Central memory CD4-positive, alpha-beta T cell (primary cell): ENCODE data around the gene TFAP2E.
"Not testable (repeated sequence)": the region's sequence is repeated elsewhere in the genome, so short reads cannot be mapped to it uniquely, and the experiment has no call there.

ENCODE experiments used
- DNase-seq: peaks from one replicate; pipeline ENCODE4 v3.0.0; 2022

TFAP2E gene

DNA sequence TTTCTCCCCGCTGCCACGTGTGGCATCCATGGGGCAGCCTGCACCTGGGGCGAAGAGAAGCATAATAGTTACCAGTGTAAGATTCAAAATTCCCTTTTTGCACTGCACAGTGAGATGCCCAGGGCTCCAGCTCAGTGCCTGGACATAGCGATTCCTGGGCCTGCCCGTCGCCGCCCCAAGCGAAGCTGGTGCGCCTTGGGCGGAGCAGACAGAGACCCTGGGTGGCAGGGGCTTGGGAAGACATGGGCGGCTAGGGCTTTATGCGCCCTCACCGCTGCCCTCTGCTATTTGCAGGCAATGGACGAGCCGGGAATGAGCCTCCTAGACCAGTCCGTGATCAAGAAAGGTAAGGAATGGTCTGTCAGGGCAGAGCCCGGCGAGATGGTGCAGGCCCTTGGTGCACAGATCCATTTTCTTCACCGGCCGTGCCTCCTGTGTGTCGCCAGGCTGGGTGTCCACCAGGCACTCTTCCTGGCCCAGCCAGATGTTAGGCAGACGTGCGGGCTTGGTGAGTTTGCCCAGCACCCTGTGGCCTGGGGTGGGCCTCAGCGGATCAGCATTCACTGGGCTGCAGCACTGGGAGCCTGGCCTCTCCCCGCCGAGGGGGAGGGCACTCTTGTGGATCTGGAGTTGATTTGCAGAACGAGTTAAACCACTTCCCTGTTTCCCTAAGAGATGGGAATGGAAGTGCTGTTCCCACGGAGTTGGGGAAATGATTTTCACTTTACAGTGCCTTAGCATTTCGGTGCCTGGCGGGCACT, 1.7 kb downstream of the TFAP2E start:
- no peak for DNase-seq

DNA sequence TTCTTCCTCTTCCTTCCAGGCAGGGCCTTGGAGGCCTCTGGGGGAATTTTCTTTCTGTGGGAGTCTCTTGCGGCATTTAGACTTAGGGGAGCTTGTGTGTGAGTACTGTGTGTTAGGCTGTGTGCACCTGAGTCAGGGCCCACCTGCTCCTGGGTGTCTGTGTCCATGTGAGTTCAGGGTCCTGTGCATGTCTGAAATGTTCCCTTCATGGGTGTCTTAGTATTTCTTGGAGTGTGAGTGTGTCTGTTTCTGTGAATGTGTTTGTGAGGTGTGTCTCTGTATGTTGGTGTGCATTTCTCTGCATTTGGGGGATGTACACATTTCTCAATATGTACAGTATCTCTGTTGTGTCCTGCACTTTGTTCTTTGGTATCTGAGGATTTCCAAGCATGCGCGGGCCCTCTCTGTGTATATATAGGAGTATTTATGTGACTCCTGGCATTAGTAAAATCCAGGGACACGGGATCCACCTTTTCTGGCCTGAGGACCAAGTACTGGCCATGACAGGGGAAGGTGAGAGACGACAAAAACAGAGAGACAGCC, 2.4 kb downstream of the TFAP2E start:
- DNase-seq, result no peak

DNA sequence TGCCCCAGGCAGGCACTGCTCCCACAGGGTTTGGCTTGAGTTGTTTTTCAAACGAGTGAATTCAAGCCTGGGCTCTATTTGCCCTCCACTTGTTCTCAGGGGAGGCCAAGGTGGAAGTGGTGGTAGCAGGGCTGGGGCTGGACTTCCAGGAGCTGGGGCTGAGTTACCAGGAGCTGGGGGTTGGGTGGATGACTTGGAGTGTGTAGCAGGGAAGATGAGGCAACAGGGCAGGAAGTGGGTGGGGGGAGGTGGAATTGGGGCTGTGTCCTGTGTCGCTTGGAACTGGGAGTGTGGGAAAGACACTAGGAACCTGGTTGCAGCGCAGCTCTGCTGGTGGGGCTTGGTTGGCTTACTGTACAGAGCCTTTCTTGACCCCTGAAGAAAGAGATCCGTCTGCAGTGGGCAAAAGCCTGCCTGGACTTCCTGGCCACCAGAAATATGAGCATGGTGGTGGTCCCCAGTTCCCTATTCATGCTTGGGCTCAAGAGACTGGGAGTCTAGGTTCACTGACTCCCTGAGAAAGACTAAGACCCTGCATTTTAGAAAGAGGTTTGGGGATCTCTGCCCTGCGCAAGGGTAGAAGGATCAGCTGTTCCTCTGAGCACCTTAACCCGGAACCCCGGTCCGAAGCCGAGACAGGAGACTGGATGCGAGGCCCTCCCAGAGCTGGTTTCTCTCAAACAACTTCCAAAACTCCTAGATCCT, 3.1 kb downstream of the TFAP2E start:
- DNase-seq, result no peak

DNA sequence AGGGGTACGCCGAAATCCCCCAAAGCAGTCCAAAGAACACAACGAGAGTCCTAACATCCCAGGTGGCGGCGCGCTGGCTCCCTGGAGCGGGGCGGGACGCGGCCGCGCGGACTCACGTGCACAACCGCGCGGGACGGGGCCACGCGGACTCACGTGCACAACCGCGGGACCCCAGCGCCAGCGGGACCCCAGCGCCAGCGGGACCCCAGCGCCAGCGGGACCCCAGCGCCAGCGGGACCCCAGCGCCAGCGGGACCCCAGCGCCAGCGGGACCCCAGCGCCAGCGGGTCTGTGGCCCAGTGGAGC, 3.6 kb downstream of the TFAP2E start:
- not testable (repeated sequence) for DNase-seq

DNA sequence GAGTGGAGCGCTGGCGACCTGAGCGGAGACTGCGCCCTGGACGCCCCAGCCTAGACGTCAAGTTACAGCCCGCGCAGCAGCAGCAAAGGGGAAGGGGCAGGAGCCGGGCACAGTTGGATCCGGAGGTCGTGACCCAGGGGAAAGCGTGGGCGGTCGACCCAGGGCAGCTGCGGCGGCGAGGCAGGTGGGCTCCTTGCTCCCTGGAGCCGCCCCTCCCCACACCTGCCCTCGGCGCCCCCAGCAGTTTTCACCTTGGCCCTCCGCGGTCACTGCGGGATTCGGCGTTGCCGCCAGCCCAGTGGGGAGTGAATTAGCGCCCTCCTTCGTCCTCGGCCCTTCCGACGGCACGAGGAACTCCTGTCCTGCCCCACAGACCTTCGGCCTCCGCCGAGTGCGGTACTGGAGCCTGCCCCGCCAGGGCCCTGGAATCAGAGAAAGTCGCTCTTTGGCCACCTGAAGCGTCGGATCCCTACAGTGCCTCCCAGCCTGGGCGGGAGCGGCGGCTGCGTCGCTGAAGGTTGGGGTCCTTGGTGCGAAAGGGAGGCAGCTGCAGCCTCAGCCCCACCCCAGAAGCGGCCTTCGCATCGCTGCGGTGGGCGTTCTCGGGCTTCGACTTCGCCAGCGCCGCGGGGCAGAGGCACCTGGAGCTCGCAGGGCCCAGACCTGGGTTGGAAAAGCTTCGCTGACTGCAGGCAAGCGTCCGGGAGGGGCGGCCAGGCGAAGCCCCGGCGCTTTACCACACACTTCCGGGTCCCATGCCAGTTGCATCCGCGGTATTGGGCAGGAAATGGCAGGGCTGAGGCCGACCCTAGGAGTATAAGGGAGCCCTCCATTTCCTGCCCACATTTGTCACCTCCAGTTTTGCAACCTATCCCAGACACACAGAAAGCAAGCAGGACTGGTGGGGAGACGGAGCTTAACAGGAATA, 4.2 kb downstream of the TFAP2E start:
- peak; percentile 67 for DNase-seq

DNA sequence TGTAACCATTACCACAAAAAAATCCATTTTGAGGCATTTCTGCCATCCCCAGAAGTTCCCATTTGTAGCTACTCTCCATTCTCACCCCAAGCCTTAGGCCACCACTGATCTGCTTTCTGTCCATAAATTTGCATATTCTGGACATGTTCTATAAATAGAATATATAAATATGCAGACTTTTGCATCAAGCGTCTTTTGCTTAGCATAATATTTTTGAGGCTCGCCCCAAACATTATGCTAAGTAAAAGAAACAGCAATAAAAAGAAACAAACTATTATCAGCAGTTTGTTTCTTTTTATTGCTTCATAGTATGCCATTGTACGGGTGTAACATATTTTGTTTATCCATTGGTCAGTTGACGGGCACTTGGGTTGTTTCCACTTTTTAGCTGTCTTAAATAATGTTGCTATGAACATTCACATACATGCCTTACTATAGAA, 7.9 kb downstream of the TFAP2E start:
- no peak for DNase-seq

DNA sequence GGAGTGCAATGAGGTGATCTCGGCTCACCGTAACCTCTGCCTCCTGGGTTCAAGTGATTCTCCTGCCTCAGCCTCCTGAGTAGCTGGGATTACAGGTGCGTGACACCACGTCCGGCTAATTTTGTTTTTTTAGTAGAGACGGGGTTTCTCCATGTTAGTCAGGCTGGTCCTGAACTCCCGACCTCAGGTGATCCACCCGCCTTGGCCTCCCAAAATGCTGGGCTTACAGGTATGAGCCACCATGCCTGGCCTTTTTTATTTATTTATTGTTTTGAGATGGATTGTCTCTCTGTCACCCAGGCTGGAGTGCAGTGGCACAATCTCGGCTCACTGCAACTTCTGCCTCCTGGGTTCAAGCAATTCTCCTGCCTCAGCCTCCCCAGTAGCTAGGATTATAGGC, 8.5 kb downstream of the TFAP2E start:
- not testable (repeated sequence) for DNase-seq

DNA sequence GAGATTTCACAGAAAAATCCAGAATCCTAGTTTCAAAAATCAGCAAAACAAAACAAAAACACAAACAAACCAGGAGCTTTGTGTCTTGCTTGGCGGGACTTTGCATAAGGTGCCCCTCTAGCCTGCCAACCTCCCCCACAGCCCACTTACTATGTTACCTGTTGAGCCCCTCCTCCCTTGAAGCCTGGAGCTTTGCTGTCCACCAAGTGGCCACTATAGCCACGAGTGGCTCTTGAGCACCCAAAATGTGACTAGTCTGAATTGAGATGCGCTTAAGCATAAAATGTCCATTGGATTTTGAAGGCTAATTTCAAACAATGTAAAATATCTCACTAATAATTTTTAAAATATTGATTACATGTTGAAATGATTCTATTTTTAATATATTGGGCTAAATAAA, 12.2 kb downstream of the TFAP2E start:
- DNase-seq, result no peak

DNA sequence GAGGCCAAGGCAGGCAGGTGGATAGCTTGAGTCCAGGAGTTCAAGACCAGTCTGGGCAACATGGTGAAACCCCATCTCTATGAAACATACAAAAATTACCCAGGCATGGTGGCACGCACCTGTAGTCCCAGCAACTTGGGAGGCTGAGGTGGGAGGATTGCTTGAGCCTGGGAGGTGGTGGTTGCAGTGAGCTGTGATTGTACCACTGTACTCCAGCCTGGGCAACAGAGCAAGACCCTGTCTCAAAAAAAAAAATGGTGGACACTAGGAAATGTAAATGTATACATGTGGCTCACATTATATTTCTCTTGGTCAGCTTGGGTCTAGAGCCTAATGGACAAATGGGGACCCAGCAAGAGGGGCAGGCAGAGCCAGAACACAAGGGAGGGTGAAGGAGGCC, 12.7 kb downstream of the TFAP2E start:
- not testable (repeated sequence) for DNase-seq

DNA sequence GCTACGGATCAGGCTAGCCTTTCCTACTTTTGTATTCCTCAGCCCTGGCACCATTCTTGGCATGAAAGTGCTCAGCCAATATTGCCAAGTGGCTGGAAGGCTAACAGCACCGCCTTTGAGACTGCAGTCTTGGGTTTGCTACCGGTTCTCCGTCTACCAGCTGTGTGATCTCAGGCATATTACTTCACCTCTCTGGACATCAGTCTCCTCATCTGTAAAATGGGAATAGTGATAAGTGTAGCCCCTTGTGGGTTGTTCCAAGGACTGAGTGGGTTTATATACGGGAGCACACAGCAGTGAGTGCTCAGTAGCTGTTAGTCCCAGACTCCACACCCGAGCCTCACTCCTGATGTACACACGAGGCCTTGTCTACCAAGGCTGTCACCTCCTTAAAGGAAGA, 13.7 kb downstream of the TFAP2E start:
- DNase-seq, result no peak

DNA sequence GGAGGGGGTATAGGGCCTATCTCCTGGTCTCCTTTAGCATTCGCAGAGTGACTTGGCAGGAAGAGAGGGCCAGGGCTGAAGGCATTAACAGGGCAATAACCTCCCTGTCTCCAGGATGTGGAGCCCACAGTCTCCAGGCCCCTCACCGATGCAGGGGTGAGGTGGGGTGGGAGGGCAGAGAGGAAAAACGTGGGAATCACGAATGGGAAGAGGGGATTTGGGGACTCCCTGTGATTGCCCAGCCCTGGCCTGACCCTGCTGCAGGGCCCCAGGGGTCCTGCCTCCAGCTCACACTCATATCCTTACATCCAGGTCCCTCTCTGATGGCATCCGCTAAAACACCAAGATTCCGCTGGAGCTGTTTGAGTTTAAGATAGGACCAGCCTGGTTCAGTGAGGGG, 14.6 kb downstream of the TFAP2E start:
- DNase-seq, result no peak

DNA sequence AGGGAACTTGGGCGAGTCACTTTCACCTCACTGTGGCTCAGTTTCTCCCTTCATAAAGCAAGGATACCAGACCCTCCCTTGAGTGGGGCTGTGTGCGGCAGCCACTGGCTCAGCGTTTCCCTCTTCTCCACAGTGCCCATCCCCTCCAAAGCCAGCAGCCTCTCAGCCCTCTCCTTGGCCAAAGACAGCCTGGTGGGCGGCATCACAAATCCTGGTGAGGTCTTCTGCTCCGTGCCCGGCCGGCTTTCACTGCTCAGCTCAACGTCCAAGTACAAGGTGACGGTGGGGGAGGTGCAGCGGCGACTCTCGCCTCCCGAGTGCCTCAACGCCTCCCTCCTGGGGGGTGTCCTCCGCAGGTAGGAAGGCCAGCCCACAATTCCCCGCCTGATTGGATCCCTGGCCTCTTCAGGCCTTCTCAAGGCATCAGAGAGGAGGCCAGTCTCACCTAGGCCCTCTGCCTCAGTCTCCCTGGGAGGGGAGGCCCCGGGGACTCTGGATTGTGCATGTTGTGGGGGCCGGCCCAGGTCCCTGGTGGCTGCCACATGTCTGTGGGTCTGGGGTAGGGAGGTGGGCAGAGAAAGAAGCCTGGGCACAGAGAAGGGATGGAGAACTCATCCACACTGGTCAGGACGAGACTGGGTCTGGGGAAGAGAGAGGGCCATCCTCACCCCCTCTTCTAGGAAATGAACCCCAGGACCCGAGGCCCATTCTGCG, 15.2 kb downstream of the TFAP2E start:
- no peak for DNase-seq

DNA sequence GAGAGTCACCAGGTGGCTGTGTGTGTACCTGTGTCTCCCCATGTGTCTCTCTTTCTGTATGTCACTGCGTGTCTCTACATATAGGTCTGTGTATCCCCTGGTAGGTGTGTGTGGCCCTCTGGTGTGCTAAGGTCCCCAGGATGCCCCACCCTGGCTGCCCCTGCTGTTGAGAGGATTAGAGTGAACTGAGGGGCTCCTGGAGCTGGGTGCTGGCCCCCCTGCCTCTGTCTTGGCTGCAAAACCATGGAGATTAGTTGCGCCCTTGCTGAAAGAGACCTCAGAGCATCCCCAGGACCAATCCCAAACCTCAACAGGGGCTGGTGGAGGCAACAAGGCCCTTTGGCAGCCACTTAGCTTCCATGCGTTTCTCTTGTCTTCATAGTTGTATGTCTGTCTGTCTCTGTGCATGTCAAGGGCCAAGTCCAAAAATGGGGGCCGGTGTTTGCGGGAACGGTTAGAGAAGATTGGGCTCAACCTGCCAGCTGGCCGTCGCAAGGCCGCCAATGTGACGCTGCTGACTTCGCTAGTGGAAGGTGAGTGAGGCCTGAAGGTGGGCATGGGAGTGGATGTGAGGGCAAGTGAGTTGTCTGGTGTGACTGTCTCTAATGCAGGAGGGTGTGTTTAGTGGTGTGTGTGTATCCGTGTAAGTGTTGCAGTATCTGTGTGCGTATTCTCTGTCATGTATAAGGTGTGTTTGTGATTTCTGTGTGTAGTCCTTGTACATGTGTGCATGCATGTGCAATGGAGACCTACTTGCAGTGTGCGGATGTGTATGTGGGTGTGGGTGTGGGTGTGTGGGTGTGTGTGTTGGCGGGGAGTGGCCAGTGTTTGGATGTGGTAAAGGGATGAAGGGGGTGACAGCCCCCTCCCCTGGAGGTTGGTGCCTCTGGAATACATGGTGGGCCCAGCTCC, 16.7 kb downstream of the TFAP2E start:
- DNase-seq, result no peak

DNA sequence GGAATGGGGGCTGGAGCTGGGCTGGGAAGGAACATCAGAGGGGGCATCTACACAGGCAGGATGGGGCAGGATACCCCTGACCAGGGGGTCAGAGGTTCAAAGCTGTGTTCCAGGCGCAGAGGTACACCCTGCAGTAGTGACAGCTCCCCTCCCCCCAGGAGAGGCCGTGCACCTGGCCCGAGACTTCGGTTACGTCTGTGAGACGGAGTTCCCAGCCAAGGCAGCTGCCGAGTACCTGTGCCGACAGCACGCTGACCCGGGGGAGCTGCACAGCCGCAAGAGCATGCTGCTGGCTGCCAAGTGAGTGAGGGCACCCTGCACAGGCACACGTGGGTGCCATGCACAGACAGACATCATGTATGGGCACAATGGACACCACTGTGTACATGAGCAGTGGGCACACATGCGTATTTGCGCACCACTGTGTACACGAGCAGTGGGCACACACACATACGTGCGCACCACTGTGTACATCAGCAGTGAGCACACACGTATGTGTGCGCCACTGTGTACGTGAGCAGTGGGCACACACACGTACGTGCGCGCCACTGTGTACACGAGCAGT, 17.4 kb downstream of the TFAP2E start:
- DNase-seq, result no peak

DNA sequence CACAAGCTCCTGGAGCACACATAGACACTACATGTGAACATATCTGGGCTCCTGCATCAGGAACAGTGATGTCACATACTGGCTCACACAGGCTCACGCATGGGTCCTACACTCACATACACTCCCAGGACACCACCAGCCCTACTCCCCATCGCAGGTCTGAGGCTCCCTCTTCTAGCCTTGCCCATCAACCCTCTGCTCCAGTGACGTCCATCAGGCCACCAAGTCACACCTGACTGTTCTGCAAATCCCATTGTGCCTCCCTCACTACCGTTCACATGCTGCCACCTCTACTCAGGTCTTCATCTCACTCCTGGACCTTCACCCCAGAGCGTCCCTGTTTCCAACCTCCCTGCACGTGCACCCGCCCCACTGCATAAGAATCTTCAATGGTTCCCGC, 18.1 kb downstream of the TFAP2E start:
- no peak for DNase-seq

DNA sequence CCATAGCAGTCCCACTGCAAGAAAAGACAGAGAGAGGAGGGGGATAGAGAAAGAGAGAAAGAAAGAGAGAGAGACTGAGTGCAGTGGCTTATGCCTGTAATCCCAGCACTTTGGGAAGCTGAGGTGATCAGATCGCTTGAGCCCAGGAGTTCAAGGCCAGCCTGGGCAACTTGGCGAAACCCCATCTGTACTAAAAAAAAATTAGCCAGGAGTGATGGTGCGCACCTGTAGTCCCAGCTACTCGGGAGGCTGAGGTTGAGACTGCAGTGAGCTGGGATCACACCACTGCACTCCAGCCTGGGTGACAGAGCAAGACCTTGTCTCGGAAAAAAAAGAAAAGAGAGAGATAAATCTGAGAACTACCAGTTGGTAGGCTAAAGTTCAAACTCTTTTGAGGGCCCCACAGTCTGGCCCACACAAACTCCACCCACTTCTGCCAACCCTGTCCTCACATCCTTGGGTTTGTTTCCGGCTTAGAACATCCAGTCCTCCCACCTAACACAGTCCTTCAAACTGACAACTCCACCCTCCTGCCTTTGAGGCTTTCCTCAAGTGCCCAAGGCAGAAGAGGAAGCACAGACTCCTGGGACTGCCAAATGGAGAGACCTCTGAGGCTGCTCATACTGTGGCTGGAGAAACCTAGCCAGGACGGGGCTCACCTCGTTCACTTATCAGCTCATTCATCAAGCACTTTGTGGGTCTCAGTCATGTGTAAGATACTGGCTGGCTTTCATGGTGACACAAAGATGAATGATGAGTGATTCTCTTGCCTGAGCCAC, 20.1 kb downstream of the TFAP2E start:
- DNase-seq, result no peak

DNA sequence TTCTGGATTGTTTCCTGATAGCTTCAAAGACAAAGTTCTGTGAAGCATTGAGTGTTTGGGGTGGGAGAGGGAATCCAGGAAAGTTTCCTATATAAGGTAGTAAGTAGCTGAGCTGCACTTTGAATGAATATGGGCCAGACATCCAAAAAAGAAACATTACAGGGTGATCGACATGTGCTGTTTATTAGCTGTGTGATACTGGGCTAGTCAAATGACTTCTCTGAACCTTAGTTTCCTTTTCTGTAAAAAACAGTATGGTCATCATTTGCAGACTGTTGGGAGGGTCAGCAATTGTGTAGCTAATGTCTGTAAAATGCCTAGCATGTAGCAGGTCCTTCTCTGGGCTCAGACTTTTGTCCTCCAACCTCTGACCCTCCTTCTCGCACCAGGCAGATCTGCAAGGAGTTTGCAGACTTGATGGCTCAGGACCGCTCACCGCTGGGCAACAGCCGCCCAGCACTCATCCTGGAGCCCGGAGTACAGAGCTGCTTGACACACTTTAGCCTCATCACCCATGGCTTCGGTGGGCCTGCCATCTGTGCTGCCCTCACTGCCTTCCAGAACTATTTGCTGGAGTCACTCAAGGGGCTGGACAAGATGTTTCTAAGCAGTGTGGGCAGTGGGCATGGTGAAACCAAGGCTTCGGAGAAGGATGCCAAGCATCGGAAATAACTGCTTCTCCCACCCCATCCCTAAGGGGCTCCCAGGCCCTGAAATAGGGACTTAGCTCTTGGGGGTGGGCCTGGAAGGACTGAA, 21.1 kb downstream of the TFAP2E start:
- DNase-seq, result no peak

DNA sequence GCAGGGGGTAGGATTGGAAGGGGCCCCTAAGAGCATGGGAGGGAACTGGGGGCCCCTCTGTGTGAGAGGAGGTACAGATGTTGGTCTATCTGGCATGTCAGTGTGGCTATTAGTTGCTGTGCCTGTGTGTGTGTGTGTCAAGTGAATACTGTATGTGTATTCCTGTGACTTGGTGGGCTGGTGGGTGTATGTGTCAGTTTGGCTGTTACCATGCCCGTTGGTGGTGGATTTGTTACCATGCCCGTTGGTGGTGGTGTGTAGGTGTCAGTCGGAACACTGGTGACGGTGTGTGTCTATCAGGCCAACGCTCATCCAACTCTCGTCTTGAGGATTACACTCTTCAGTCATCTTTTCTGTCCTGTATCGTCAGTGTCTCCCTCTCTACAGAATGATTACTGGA, 22.6 kb downstream of the TFAP2E start:
- no peak for DNase-seq

DNA sequence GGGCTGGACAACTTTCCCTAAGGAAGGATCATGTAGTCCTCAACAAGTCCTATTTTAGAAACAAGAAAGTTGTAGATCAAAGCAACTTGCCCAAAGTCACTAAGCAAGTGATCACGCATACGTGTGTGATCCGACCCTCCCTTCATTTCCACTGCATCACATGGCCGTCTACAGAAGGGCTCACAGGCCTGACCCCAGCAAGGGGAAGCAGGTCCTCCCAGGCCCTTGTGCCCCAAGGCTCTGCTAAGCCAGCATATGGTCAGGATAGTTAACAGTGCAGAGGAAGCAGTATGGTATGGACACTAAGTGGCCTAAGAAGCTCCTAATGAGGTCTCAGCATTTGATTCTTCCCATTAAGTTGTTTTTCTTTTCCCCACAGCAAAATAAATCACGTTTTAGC, 24.8 kb downstream of the TFAP2E start:
- DNase-seq, result no peak

DNA sequence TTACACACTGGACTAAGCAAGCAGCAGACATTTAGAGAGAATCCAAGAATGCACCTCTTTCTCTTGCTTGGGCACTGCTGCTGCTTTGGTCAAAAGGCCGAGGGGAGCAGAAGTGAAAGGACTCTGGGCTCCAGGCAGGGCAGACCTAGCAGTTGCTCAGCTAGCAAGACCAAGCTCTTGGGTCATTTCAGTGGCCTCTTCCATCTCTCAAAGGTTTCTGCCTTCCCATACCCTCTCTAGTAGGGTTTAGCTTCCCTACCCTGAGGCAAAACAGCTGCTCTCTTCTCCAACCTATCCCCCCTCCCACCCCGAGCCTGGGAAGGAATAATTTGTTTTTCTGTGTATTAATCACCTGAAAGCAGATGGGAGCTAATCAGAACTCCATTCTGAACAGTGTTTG, 25.8 kb downstream of the TFAP2E start:
- DNase-seq, result no peak
